HepG2 (cell line): ENCODE data around the gene ADAM15. TPM values are rescaled to one million over a fixed set of nuclear protein-coding genes. Genes with fewer than 3 reads are reported as not detected.

Source experiments
- HOXA5 ChIP-seq: sonication (generic); formaldehyde crosslinking; IDR thresholded peaks from 2 replicates; pipeline ENCODE4 v1.4.0; 2020; ENCODE audit warnings: missing genetic modification reagents
- KDM6A ChIP-seq: IDR thresholded peaks from 2 replicates; pipeline ENCODE4 v1.6.1; 2016; ENCODE audit warnings: low read depth
- MIER2 ChIP-seq: IDR thresholded peaks from 2 replicates; pipeline ENCODE4 v1.6.1; 2016; ENCODE audit warnings: missing biosample characterization, missing genetic modification reagents
- RNF2 ChIP-seq: fragments of 450-650 bp; conservative IDR thresholded peaks from 2 replicates; pipeline ENCODE4 v1.6.1; 2016; ENCODE audit warnings: low read depth
- SIX4 ChIP-seq: sonication (generic); formaldehyde crosslinking; IDR thresholded peaks from 2 replicates; pipeline ENCODE4 v1.4.0; 2020; ENCODE audit warnings: missing genetic modification reagents
- TRIM24 ChIP-seq: sonication (generic); formaldehyde crosslinking; IDR thresholded peaks from 2 replicates; pipeline ENCODE4 v1.8.0; 2022; ENCODE audit warnings: mild to moderate bottlenecking, missing genetic modification reagents
- ZMAT3 ChIP-seq: sonication (generic); formaldehyde crosslinking; conservative IDR thresholded peaks from 2 replicates; pipeline ENCODE4 v1.7.0; 2021; ENCODE audit warnings: missing genetic modification reagents
- ZNF703 ChIP-seq: sonication (generic); formaldehyde crosslinking; IDR thresholded peaks from 2 replicates; pipeline ENCODE4 v1.5.1; 2020; ENCODE audit warnings: missing genetic modification reagents, mild to moderate bottlenecking, moderate library complexity, borderline replicate concordance
- ZNF724P ChIP-seq: sonication (generic); formaldehyde crosslinking; IDR thresholded peaks from 2 replicates; pipeline ENCODE4 v1.8.0; 2022; ENCODE audit warnings: missing genetic modification reagents, borderline replicate concordance
- ZNF768 ChIP-seq: sonication (generic); formaldehyde crosslinking; IDR thresholded peaks from 2 replicates; pipeline ENCODE4 v1.4.0; 2020; ENCODE audit warnings: missing genetic modification reagents
- ZNF879 ChIP-seq: sonication (generic); formaldehyde crosslinking; IDR thresholded peaks from 2 replicates; pipeline ENCODE4 v1.8.1; 2023; ENCODE audit warnings: missing genetic modification reagents
- polyA plus RNA-seq, 8 experiments: library from polyadenylated mRNA; depleted of rRNA in 3 of 8; stranded (reverse) in 7 of 8; unstranded in 1 of 8; fragments of >200 nt; fragmentation: Illumina TruSeq in 4 of 8; extraction: Trizol in 4 of 8; gene quantifications; 2 replicates each; pipeline versions ENCODE4 v1.2.1 to v1.2.3, GENCODE V29; 2011 to 2016; ENCODE audit warnings: low read depth in 4 of 8, missing spikeins in 1 of 8, mixed read lengths in 1 of 8; ENCODE audit not compliant: insufficient read depth in 1 of 8
- total RNA-seq, 5 experiments: library from RNA; depleted of rRNA; stranded (reverse); fragments of >200 nt; fragmentation: Illumina TruSeq; extraction: Trizol; gene quantifications; 2 replicates each; pipeline ENCODE4 v1.2.3, GENCODE V29; 2016; ENCODE audit warnings: low read depth in 1 of 5
- TF ChIP-seq, protein P1 (sequence below): sonication (generic); formaldehyde crosslinking; IDR thresholded peaks from 2 replicates; pipeline ENCODE4 v1.4.0; 2020; ENCODE audit warnings: low read depth, mild to moderate bottlenecking, missing genetic modification reagents
- TF ChIP-seq, protein P2 (sequence below): sonication (generic); formaldehyde crosslinking; IDR thresholded peaks from one replicate; pipeline ENCODE4 v1.5.1; 2020; ENCODE audit warnings: mild to moderate bottlenecking, missing genetic modification reagents; ENCODE audit errors: not compliant biosample characterization
- TF ChIP-seq, protein P3 (sequence below): sonication (generic); formaldehyde crosslinking; IDR thresholded peaks from 2 replicates; pipeline ENCODE4 v1.4.0; 2020; ENCODE audit warnings: missing genetic modification reagents
- TF ChIP-seq, protein P4 (sequence below): fragments of 450-650 bp; IDR thresholded peaks from 2 replicates; pipeline ENCODE4 v1.6.1; 2017
- TF ChIP-seq, protein P5 (sequence below): sonication (generic); formaldehyde crosslinking; IDR thresholded peaks from 2 replicates; pipeline ENCODE4 v1.4.0; 2020; ENCODE audit warnings: missing genetic modification reagents, borderline replicate concordance

Gene ADAM15
- total and polyA plus RNA-seq, 2 of the 13 experiments (the other 11 are each of a cell fraction or from before 2014, with no cell fraction given), result 17.9 to 25.6 TPM

DNA sequence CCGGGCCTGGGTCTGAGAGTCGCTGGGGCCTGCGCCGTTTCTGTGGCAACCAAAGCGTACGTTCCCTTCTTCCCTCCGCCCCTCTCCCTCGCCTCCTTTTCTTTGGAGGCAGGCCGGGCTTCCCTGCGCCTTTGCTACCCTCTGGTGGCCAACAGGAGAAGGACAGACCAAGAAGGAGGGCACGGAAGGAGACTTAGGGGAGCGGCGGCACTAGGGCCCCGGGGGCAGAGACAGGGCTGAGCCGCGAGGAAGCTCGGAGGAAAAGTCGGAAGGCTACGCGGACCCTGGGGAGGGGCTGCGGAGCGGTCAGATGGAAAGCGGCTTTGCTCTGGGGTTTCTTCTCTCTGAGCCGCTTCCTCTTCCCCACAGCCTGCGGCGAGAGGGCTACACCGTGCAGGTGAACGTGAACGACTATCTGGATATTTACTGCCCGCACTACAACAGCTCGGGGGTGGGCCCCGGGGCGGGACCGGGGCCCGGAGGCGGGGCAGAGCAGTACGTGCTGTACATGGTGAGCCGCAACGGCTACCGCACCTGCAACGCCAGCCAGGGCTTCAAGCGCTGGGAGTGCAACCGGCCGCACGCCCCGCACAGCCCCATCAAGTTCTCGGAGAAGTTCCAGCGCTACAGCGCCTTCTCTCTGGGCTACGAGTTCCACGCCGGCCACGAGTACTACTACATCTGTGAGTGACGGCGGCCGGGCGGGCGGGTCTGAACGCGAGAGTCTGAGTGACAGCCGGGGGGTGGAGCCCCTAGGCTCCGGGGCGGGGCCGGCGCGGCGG is 33.8 kb downstream of the ADAM15 start (continued):
- TF ChIP-seq, protein P1, sequence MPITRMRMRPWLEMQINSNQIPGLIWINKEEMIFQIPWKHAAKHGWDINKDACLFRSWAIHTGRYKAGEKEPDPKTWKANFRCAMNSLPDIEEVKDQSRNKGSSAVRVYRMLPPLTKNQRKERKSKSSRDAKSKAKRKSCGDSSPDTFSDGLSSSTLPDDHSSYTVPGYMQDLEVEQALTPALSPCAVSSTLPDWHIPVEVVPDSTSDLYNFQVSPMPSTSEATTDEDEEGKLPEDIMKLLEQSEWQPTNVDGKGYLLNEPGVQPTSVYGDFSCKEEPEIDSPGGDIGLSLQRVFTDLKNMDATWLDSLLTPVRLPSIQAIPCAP, result no peak
- TF ChIP-seq HOXA5 (peak; percentile 56; the same call in 1 of the 2 replicates), TRIM24 (no peak), ZNF724P (CRISPR knock-in tag) (peak; percentile 56; the same call in 1 of the 2 replicates), ZNF703 (CRISPR knock-in tag) (no peak; the same call in 1 of the 2 replicates), ZNF768 (no peak), ZMAT3 (CRISPR knock-in tag) (peak; percentile 61; the same call in 1 of the 2 replicates), RNF2 (no peak), MIER2 (peak; percentile 44; the same call in 1 of the 2 replicates), KDM6A (no peak), SIX4 (CRISPR knock-in tag) (no peak), ZNF879 (CRISPR knock-in tag) (no peak)
- TF ChIP-seq, protein P2, sequence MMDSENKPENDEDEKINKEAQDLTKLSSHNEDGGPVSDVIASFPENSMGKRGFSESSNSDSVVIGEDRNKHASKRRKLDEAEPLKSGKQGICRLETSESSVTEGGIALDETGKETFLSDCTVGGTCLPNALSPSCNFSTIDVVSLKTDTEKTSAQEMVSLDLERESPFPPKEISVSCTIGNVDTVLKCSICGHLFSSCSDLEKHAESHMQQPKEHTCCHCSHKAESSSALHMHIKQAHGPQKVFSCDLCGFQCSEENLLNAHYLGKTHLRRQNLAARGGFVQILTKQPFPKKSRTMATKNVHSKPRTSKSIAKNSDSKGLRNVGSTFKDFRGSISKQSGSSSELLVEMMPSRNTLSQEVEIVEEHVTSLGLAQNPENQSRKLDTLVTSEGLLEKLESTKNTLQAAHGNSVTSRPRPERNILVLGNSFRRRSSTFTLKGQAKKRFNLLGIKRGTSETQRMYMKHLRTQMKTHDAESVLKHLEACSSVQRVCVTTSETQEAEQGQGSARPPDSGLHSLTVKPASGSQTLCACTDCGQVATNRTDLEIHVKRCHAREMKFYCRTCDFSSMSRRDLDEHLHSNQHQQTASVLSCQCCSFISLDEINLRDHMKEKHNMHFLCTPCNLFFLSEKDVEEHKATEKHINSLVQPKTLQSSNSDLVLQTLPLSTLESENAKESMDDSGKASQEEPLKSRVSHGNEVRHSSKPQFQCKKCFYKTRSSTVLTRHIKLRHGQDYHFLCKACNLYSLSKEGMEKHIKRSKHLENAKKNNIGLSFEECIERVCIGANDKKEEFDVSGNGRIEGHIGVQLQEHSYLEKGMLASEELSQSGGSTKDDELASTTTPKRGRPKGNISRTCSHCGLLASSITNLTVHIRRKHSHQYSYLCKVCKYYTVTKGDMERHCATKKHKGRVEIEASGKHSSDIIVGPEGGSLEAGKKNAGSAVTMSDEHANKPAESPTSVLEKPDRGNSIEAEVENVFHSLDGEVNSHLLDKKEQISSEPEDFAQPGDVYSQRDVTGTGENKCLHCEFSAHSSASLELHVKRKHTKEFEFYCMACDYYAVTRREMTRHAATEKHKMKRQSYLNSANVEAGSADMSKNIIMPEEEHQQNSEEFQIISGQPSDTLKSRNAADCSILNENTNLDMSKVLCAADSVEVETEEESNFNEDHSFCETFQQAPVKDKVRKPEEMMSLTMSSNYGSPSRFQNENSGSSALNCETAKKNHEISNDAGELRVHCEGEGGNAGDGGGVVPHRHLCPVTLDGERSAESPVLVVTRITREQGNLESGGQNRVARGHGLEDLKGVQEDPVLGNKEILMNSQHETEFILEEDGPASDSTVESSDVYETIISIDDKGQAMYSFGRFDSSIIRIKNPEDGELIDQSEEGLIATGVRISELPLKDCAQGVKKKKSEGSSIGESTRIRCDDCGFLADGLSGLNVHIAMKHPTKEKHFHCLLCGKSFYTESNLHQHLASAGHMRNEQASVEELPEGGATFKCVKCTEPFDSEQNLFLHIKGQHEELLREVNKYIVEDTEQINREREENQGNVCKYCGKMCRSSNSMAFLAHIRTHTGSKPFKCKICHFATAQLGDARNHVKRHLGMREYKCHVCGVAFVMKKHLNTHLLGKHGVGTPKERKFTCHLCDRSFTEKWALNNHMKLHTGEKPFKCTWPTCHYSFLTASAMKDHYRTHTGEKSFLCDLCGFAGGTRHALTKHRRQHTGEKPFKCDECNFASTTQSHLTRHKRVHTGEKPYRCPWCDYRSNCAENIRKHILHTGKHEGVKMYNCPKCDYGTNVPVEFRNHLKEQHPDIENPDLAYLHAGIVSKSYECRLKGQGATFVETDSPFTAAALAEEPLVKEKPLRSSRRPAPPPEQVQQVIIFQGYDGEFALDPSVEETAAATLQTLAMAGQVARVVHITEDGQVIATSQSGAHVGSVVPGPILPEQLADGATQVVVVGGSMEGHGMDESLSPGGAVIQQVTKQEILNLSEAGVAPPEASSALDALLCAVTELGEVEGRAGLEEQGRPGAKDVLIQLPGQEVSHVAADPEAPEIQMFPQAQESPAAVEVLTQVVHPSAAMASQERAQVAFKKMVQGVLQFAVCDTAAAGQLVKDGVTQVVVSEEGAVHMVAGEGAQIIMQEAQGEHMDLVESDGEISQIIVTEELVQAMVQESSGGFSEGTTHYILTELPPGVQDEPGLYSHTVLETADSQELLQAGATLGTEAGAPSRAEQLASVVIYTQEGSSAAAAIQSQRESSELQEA (CRISPR knock-in tag), result no peak
- TF ChIP-seq, protein P3, sequence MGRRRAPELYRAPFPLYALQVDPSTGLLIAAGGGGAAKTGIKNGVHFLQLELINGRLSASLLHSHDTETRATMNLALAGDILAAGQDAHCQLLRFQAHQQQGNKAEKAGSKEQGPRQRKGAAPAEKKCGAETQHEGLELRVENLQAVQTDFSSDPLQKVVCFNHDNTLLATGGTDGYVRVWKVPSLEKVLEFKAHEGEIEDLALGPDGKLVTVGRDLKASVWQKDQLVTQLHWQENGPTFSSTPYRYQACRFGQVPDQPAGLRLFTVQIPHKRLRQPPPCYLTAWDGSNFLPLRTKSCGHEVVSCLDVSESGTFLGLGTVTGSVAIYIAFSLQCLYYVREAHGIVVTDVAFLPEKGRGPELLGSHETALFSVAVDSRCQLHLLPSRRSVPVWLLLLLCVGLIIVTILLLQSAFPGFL (CRISPR knock-in tag), result no peak
- TF ChIP-seq, protein P4, sequence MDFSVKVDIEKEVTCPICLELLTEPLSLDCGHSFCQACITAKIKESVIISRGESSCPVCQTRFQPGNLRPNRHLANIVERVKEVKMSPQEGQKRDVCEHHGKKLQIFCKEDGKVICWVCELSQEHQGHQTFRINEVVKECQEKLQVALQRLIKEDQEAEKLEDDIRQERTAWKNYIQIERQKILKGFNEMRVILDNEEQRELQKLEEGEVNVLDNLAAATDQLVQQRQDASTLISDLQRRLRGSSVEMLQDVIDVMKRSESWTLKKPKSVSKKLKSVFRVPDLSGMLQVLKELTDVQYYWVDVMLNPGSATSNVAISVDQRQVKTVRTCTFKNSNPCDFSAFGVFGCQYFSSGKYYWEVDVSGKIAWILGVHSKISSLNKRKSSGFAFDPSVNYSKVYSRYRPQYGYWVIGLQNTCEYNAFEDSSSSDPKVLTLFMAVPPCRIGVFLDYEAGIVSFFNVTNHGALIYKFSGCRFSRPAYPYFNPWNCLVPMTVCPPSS, result no peak
- TF ChIP-seq, protein P5, sequence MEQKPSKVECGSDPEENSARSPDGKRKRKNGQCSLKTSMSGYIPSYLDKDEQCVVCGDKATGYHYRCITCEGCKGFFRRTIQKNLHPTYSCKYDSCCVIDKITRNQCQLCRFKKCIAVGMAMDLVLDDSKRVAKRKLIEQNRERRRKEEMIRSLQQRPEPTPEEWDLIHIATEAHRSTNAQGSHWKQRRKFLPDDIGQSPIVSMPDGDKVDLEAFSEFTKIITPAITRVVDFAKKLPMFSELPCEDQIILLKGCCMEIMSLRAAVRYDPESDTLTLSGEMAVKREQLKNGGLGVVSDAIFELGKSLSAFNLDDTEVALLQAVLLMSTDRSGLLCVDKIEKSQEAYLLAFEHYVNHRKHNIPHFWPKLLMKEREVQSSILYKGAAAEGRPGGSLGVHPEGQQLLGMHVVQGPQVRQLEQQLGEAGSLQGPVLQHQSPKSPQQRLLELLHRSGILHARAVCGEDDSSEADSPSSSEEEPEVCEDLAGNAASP (CRISPR knock-in tag), result 0 out of 2 replicates have a peak, but pooled peaks have one; percentile 60
